HepG2 (cell line): ENCODE results near the gene MRPL38. TPM values are rescaled to one million over a fixed set of nuclear protein-coding genes. Genes with fewer than 3 reads are reported as not detected.

Experiments used
- BCL6 ChIP-seq: IDR thresholded peaks from 2 replicates; pipeline ENCODE4 v1.6.1; 2016; ENCODE audit warnings: missing genetic modification reagents, missing compliant biosample characterization
- CERS6 ChIP-seq: sonication (generic); formaldehyde crosslinking; IDR thresholded peaks from 2 replicates; pipeline ENCODE4 v1.5.0; 2020; ENCODE audit warnings: missing genetic modification reagents
- CREM ChIP-seq, 2 experiments: sonication (generic) in 1 of 2; formaldehyde crosslinking in 1 of 2; IDR thresholded peaks; 2 replicates each; pipeline versions ENCODE4 v1.4.0 to v1.6.1; 2016 to 2020; ENCODE audit warnings: antibody characterized with exemption in 1 of 2, mild to moderate bottlenecking in 1 of 2, missing genetic modification reagents in 1 of 2
- GTF3A ChIP-seq: sonication (generic); formaldehyde crosslinking; conservative IDR thresholded peaks from 2 replicates; pipeline ENCODE4 v1.4.0; 2020; ENCODE audit warnings: mild to moderate bottlenecking, missing genetic modification reagents
- HHEX ChIP-seq: IDR thresholded peaks from 2 replicates; pipeline ENCODE4 v1.6.1; 2016; ENCODE audit warnings: control low read depth
- MAX ChIP-seq: IDR thresholded peaks from 2 replicates; pipeline ENCODE4 v1.6.1; 2012; ENCODE audit warnings: inconsistent platforms
- NRL ChIP-seq: sonication (generic); formaldehyde crosslinking; IDR thresholded peaks from 2 replicates; pipeline ENCODE4 v1.5.0; 2020; ENCODE audit warnings: missing genetic modification reagents, mild to moderate bottlenecking, moderate library complexity, borderline replicate concordance
- SRY ChIP-seq: sonication (generic); formaldehyde crosslinking; IDR thresholded peaks from 2 replicates; pipeline ENCODE4 v1.8.0; 2022; ENCODE audit warnings: mild to moderate bottlenecking, missing genetic modification reagents
- TFAP4 ChIP-seq: sonication (generic); IDR thresholded peaks from 2 replicates; pipeline ENCODE4 v1.6.1; 2016; ENCODE audit warnings: low read depth, borderline replicate concordance
- ZBTB38 ChIP-seq: sonication (generic); formaldehyde crosslinking; IDR thresholded peaks from 2 replicates; pipeline ENCODE4 v1.5.1; 2020; ENCODE audit warnings: mild to moderate bottlenecking, missing genetic modification reagents
- ZFX ChIP-seq: sonication (generic); formaldehyde crosslinking; IDR thresholded peaks from 2 replicates; pipeline ENCODE4 v1.4.0; 2020; ENCODE audit warnings: mild to moderate bottlenecking, low read depth, missing genetic modification reagents, moderate library complexity
- ZNF263 ChIP-seq: sonication (generic); formaldehyde crosslinking; IDR thresholded peaks from 2 replicates; pipeline ENCODE4 v1.4.0; 2020; ENCODE audit warnings: missing genetic modification reagents
- ZNF414 ChIP-seq: sonication (generic); formaldehyde crosslinking; IDR thresholded peaks from 2 replicates; pipeline ENCODE4 v1.5.0; 2020; ENCODE audit warnings: missing genetic modification reagents
- ZNF512B ChIP-seq: sonication (generic); formaldehyde crosslinking; IDR thresholded peaks from 2 replicates; pipeline ENCODE4 v1.5.1; 2020; ENCODE audit warnings: missing genetic modification reagents, mild to moderate bottlenecking, borderline replicate concordance
- ZNF557 ChIP-seq: sonication (generic); formaldehyde crosslinking; IDR thresholded peaks from 2 replicates; pipeline ENCODE4 v1.4.0; 2020; ENCODE audit warnings: missing genetic modification reagents
- ZNF839 ChIP-seq: sonication (generic); formaldehyde crosslinking; IDR thresholded peaks from 2 replicates; pipeline ENCODE4 v1.4.0; 2020; ENCODE audit warnings: missing genetic modification reagents, mild to moderate bottlenecking, borderline replicate concordance
- polyA plus RNA-seq, 8 experiments: library from polyadenylated mRNA; depleted of rRNA in 3 of 8; stranded (reverse) in 7 of 8; unstranded in 1 of 8; fragments of >200 nt; fragmentation: Illumina TruSeq in 4 of 8; extraction: Trizol in 4 of 8; gene quantifications; 2 replicates each; pipeline versions ENCODE4 v1.2.1 to v1.2.3, GENCODE V29; 2011 to 2016; ENCODE audit warnings: low read depth in 4 of 8, missing spikeins in 1 of 8, mixed read lengths in 1 of 8; ENCODE audit not compliant: insufficient read depth in 1 of 8
- total RNA-seq, 5 experiments: library from RNA; depleted of rRNA; stranded (reverse); fragments of >200 nt; fragmentation: Illumina TruSeq; extraction: Trizol; gene quantifications; 2 replicates each; pipeline ENCODE4 v1.2.3, GENCODE V29; 2016; ENCODE audit warnings: low read depth in 1 of 5
- TF ChIP-seq, protein P1 (sequence below): sonication (generic); formaldehyde crosslinking; IDR thresholded peaks from 2 replicates; pipeline ENCODE4 v1.5.1; 2020; ENCODE audit warnings: mild to moderate bottlenecking, missing genetic modification reagents, moderate library complexity
- TF ChIP-seq, protein P2 (sequence below): sonication (generic); formaldehyde crosslinking; IDR thresholded peaks from 2 replicates; pipeline ENCODE4 v1.5.0; 2020; ENCODE audit warnings: mild to moderate bottlenecking, missing genetic modification reagents, borderline replicate concordance

Gene MRPL38
- total and polyA plus RNA-seq, 2 of the 13 experiments (the other 11 are each of a cell fraction or from before 2014, with no cell fraction given) = 83.7 to 125 TPM

DNA sequence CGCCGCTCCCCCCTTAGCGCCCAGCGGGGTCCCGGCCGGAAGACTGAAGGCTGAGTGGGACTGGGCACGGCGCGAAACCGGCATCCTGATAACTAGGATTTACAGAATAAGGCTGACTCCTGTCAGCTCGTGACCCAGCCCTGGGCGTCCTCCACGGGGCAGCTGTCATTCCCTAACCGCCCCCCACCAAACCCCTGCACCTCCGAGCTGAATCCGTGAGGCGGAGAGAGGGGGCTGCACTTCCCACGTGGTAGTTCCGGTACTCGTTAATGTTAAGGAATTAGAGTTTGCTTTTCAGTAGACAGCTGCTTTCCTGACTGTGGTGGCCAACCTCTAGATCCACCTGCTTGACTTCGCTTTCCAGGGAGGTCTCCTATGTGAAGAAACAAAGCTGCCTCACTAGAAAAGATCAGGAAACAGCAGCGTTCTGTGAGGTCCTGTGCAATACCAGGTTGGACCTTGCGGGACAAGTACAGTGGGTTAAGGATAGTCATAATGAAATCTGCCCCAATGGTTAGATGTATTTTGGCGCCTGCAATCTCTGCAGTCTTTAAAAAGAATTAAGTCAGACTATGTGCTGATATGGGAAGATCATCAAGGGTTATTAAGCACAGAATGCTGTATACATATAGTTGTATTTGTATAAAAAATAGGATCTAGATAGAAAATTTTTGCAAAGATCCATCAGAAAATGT is 48.5 kb downstream of the MRPL38 start (continued):
- peak; percentile 19; the same call in 1 of the 2 replicates for TF ChIP-seq NRL
- TF ChIP-seq HHEX (CRISPR knock-in tag) = no peak
- no peak for TF ChIP-seq GTF3A (CRISPR knock-in tag)
- TF ChIP-seq ZNF839 (CRISPR knock-in tag) = no peak
- TF ChIP-seq, protein P1, sequence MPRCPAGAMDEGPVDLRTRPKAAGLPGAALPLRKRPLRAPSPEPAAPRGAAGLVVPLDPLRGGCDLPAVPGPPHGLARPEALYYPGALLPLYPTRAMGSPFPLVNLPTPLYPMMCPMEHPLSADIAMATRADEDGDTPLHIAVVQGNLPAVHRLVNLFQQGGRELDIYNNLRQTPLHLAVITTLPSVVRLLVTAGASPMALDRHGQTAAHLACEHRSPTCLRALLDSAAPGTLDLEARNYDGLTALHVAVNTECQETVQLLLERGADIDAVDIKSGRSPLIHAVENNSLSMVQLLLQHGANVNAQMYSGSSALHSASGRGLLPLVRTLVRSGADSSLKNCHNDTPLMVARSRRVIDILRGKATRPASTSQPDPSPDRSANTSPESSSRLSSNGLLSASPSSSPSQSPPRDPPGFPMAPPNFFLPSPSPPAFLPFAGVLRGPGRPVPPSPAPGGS (CRISPR knock-in tag) = no peak; the same call in 1 of the 2 replicates
- peak; percentile 71; the same call in 1 of the 2 replicates for TF ChIP-seq ZNF557 (CRISPR knock-in tag)
- TF ChIP-seq SRY (CRISPR knock-in tag) = 0 out of 2 replicates have a peak, but pooled peaks have one; percentile 3
- 0 out of 2 replicates have a peak, but pooled peaks have one; percentile 20 for TF ChIP-seq TFAP4
- no peak for TF ChIP-seq ZNF512B (CRISPR knock-in tag)
- no peak for TF ChIP-seq MAX
- no peak for TF ChIP-seq ZFX (CRISPR knock-in tag)
- no peak for TF ChIP-seq CERS6 (CRISPR knock-in tag)
- no peak for TF ChIP-seq ZBTB38 (CRISPR knock-in tag)
- TF ChIP-seq, protein P2, sequence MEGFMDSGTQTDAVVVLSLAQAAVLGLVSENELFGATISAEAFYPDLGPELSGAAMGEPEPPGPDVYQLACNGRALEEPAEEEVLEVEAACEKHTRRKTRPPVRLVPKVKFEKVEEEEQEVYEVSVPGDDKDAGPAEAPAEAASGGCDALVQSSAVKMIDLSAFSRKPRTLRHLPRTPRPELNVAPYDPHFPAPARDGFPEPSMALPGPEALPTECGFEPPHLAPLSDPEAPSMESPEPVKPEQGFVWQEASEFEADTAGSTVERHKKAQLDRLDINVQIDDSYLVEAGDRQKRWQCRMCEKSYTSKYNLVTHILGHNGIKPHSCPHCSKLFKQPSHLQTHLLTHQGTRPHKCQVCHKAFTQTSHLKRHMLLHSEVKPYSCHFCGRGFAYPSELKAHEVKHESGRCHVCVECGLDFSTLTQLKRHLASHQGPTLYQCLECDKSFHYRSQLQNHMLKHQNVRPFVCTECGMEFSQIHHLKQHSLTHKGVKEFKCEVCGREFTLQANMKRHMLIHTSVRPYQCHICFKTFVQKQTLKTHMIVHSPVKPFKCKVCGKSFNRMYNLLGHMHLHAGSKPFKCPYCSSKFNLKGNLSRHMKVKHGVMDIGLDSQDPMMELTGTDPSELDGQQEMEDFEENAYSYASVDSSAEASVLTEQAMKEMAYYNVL (CRISPR knock-in tag) = peak; percentile 12; the same call in 1 of the 2 replicates
- 0 out of 2 replicates have a peak, but pooled peaks have one; percentile 69 for TF ChIP-seq ZNF414 (CRISPR knock-in tag)
- 0 out of 2 replicates have a peak, but pooled peaks have one; percentile 25 for TF ChIP-seq BCL6
- TF ChIP-seq CREM (IDR thresholded peaks at IDR 0.05) = no peak
- no peak for TF ChIP-seq CREM (CRISPR knock-in tag; IDR thresholded peaks at IDR 0.05)
- TF ChIP-seq ZNF263 = peak; percentile 1; the same call in 1 of the 2 replicates
